Neutrophil (primary cell): Measurements from ENCODE around the gene GLE1.
A peak's percentile ranks its signal among the peaks of the same experiment; 100 is the strongest.

ENCODE experiments used
- H3K27ac ChIP-seq: fragments of 200-600 bp; sonication (generic); 2 replicates; pipeline ENCODE4 v1.5.1; 2016; ENCODE audit warnings: mild to moderate bottlenecking, moderate library complexity
- H3K27me3 ChIP-seq: fragments of 200-600 bp; sonication (generic); 2 replicates; pipeline ENCODE4 v1.6.0; 2016; ENCODE audit warnings: mild to moderate bottlenecking
- H3K36me3 ChIP-seq: fragments of 200-600 bp; sonication (generic); 2 replicates; pipeline ENCODE4 v1.5.1; 2017
- H3K4me1 ChIP-seq, 2 experiments: fragments of 200-600 bp in 1 of 2; sonication (generic) in 1 of 2; 1 replicate in 1 of 2; 2 replicates in 1 of 2; pipeline versions ENCODE4 v1.5.1 to v1.6.1; 2013 to 2016; ENCODE audit warnings: low read depth in 1 of 2, low read length in 1 of 2, mild to moderate bottlenecking in 1 of 2, moderate library complexity in 1 of 2; ENCODE audit not compliant: control insufficient read depth in 1 of 2, insufficient read depth in 1 of 2
- H3K4me3 ChIP-seq, 2 experiments: fragments of 200-600 bp in 1 of 2; sonication (generic) in 1 of 2; 1 replicate in 1 of 2; 2 replicates in 1 of 2; pipeline ENCODE4 v1.5.1; 2013 to 2016; ENCODE audit warnings: low read depth in 1 of 2, low read length in 1 of 2, mild to moderate bottlenecking in 1 of 2, moderate library complexity in 1 of 2
- H3K9me3 ChIP-seq: fragments of 200-600 bp; sonication (generic); 2 replicates; pipeline ENCODE4 v1.5.1; 2016
- CTCF ChIP-seq: fragments of 200-600 bp; sonication (generic); IDR thresholded peaks from 2 replicates; pipeline ENCODE4 v1.5.1; 2016; ENCODE audit warnings: antibody characterized with exemption

Gene GLE1

GRCh38 chr9:128457207-128457606, 47.3 kb upstream of the GLE1 start:
- Histone ChIP-seq H3K27me3 (no peaks in the 10 kb centered on the region), H3K9me3 (no peaks in the 10 kb centered on the region), H3K4me3 (peak overlapping the region; percentile 89 to 91), H3K36me3 (peaks cover 27% of the 10 kb centered on the region), H3K27ac (peak overlapping the region; percentile 86), H3K4me1 (peaks cover 11 to 12% of the 10 kb centered on the region in 2 experiments)
- no peak for TF ChIP-seq CTCF

- Histone ChIP-seq H3K27ac (no peak overlapping the region), H3K36me3 (peaks cover 42% of the 10 kb centered on the region), H3K27me3 (no peaks in the 10 kb centered on the region), H3K9me3 (no peaks in the 10 kb centered on the region), H3K4me3 (no peak overlapping the region), H3K4me1 (peaks cover 11 to 12% of the 10 kb centered on the region in 2 experiments)
- no peak for TF ChIP-seq CTCF
Observed at GRCh38 chr9:128459011-128459410, 45.5 kb upstream of the GLE1 start.

- Histone ChIP-seq H3K27me3 (no peaks in the 10 kb centered on the region), H3K36me3 (peaks cover 27% of the 10 kb centered on the region), H3K9me3 (no peaks in the 10 kb centered on the region), H3K27ac (no peak overlapping the region), H3K4me1 (no peaks in the 10 kb centered on the region), H3K4me3 (no peak overlapping the region)
- TF ChIP-seq CTCF: no peak
Observed at GRCh38 chr9:128469070-128469469, 35.4 kb upstream of the GLE1 start.

GRCh38 chr9:128470560-128470959, 34.0 kb upstream of the GLE1 start:
- H3K36me3 ChIP-seq: peaks cover 41% of the 10 kb centered on the region
- no peaks in the 10 kb centered on the region for H3K27me3 ChIP-seq
- H3K4me1 ChIP-seq: no peaks in the 10 kb centered on the region
- TF ChIP-seq CTCF: no peak
- no peak overlapping the region for H3K4me3 ChIP-seq
- no peaks in the 10 kb centered on the region for H3K9me3 ChIP-seq
- no peak overlapping the region for H3K27ac ChIP-seq

GRCh38 chr9:128473104-128473503, 31.4 kb upstream of the GLE1 start:
- no peak overlapping the region for H3K27ac ChIP-seq
- H3K9me3 ChIP-seq: no peaks in the 10 kb centered on the region
- H3K27me3 ChIP-seq: no peaks in the 10 kb centered on the region
- TF ChIP-seq CTCF: no peak
- peaks cover 53% of the 10 kb centered on the region for H3K36me3 ChIP-seq
- H3K4me1 ChIP-seq: no peaks in the 10 kb centered on the region
- no peak overlapping the region for H3K4me3 ChIP-seq

- TF ChIP-seq CTCF: no peak
- Histone ChIP-seq H3K9me3 (no peaks in the 10 kb centered on the region), H3K4me3 (no peak overlapping the region), H3K27ac (no peak overlapping the region), H3K27me3 (no peaks in the 10 kb centered on the region), H3K4me1 (no peaks in the 10 kb centered on the region), H3K36me3 (peaks cover 73% of the 10 kb centered on the region)
Observed at GRCh38 chr9:128475867-128476266, 28.7 kb upstream of the GLE1 start.
